Thoracic aorta (tissue), 2 donors: ENCODE measurements around the gene PPP3CA. TPM values are rescaled to one million over a fixed set of nuclear protein-coding genes. Genes with fewer than 3 reads are reported as not detected.

Experiments used
- ATAC-seq: fragments of 150-250 bp; one replicate; pipeline ENCODE4 v1.8.0; 2017; ENCODE audit warnings: low read depth; ENCODE audit not compliant: insufficient number of reproducible peaks, low FRiP score
- DNase-seq: peaks from one replicate; pipeline ENCODE4 v3.0.0-alpha.2; 2020; ENCODE audit warnings: low spot score
- H3K27ac ChIP-seq, 2 donors: fragments of 200-600 bp; sonication (generic); 1 replicate in 1 of 2; 2 replicates in 1 of 2; pipeline ENCODE4 v1.5.1; 2016; ENCODE audit warnings: mild to moderate bottlenecking in 2 of 2, moderate library complexity in 2 of 2
- H3K27me3 ChIP-seq: fragments of 200-600 bp; sonication (generic); replicated peaks from 2 replicates; pipeline ENCODE4 v1.6.0; 2016; ENCODE audit warnings: mild to moderate bottlenecking; ENCODE audit not compliant: insufficient read depth
- H3K36me3 ChIP-seq: fragments of 200-600 bp; sonication (generic); one replicate; pipeline ENCODE4 v1.5.1; 2016
- H3K4me1 ChIP-seq, 2 donors: fragments of 200-600 bp; sonication (generic); 1 replicate in 1 of 2; 2 replicates in 1 of 2; pipeline versions ENCODE4 v1.5.1 to v1.6.0; 2016; ENCODE audit warnings: low read depth in 2 of 2, mild to moderate bottlenecking in 1 of 2; ENCODE audit not compliant: control insufficient read depth in 1 of 2
- H3K4me3 ChIP-seq: fragments of 200-600 bp; sonication (generic); 2 replicates; pipeline ENCODE4 v1.5.1; 2016; ENCODE audit warnings: mild to moderate bottlenecking
- H3K9me3 ChIP-seq: fragments of 200-600 bp; sonication (generic); 2 replicates; pipeline ENCODE4 v1.5.1; 2016
- total RNA-seq, 2 donors: library from RNA; depleted of rRNA; stranded (reverse); fragments of >200 nt; gene quantifications; one replicate each; pipeline versions ENCODE4 v1.1.0 to v1.2.3, GENCODE V29; 2016
- TF ChIP-seq, protein P1 (sequence below): fragments of 200-600 bp; sonication (generic); IDR thresholded peaks from one replicate; pipeline ENCODE4 v1.5.1; 2019; ENCODE audit warnings: antibody characterized with exemption

PPP3CA gene
- total RNA-seq, 2 donors from 2014 or later, result 21.9 to 43.2 TPM

GRCh38 chr4:101171747-101172146 lies 175.6 kb downstream of the PPP3CA start:
- H3K27ac ChIP-seq, result no peak overlapping the region
- H3K9me3 ChIP-seq, result no peaks in the 10 kb centered on the region
- DNase-seq, result no peak
- no peaks in the 10 kb centered on the region for H3K36me3 ChIP-seq
- TF ChIP-seq, protein P1, sequence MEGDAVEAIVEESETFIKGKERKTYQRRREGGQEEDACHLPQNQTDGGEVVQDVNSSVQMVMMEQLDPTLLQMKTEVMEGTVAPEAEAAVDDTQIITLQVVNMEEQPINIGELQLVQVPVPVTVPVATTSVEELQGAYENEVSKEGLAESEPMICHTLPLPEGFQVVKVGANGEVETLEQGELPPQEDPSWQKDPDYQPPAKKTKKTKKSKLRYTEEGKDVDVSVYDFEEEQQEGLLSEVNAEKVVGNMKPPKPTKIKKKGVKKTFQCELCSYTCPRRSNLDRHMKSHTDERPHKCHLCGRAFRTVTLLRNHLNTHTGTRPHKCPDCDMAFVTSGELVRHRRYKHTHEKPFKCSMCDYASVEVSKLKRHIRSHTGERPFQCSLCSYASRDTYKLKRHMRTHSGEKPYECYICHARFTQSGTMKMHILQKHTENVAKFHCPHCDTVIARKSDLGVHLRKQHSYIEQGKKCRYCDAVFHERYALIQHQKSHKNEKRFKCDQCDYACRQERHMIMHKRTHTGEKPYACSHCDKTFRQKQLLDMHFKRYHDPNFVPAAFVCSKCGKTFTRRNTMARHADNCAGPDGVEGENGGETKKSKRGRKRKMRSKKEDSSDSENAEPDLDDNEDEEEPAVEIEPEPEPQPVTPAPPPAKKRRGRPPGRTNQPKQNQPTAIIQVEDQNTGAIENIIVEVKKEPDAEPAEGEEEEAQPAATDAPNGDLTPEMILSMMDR, result no peak
- no peaks in the 10 kb centered on the region for H3K27me3 ChIP-seq
- no peak overlapping the region for H3K4me3 ChIP-seq
- peaks cover 0 to 4% of the 10 kb centered on the region in 2 donors for H3K4me1 ChIP-seq
- no peak for ATAC-seq

DNA sequence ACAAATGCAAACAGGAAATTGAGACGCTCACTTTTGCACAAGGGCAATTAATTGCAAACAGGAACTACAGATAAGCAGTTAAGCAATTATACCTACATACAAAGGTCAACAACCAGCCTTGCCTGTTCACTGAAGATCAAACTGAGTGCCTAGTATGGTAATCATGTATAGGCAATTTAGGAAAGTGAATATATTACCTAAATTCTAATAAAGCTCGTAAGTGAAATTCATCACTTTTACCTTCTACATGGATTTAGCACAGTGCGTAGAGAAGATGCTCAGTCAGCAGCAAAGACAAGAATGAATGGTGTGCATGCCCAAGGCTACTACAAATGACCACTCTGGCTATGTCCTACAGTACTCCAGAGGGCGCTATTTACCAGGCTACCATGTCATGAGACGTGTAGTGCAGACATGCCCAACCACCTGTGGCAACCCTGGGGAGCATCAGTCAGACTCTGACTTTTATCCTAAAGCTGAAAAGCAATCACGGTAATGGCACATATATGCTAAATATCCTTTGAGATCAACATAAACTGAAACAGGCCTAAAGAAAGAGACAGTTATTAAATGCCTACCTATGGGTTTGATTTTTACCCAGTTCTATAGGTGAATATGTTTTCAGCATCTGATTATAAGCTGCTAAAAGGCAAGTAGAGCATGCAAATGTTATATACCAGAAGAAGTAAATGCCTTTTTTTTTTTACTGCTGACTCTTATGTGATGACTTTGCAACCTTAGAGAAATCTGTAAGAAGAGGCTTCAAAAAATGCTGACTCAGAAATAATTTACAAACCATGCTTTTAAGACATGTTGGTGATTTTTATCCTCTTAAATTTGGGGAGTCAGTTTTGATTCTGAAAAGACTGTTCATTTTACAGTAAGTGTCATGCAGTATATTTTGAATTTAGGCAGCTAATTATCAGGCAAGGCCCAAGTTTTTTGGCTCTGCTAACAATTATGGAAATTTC lies 178.0 kb downstream of the PPP3CA start:
- TF ChIP-seq, protein P1, result peak; percentile 48
- Histone ChIP-seq H3K27me3 (no peaks in the 10 kb centered on the region), H3K4me3 (no peak overlapping the region), H3K36me3 (no peaks in the 10 kb centered on the region), H3K9me3 (no peaks in the 10 kb centered on the region), H3K27ac (no peak overlapping the region), H3K4me1 (no peaks in the 10 kb centered on the region)
- no peak for DNase-seq
- ATAC-seq, result no peak

DNA sequence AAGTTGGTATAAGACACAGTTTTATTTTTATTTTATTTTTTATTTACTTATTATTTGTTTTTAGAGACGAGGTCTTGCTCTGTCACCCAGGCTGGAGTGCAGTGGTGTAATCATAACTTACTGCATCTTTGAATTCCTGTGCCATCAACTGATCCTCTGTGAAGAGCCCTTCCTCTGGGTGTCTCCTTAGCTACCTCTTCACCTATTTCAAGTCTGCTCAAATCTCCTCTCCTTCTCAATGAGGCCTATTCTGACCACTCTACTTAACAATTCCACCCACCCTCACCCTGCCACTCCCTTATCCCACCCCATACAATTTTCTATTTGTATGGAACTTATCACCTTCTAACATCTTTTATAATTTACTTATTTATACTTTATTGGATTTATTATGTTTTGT lies 183.4 kb downstream of the PPP3CA start:
- Histone ChIP-seq H3K36me3 (no peaks in the 10 kb centered on the region), H3K4me3 (no peak overlapping the region), H3K4me1 (peaks cover 4 to 6% of the 10 kb centered on the region in 2 donors), H3K9me3 (no peaks in the 10 kb centered on the region), H3K27me3 (no peaks in the 10 kb centered on the region), H3K27ac (no peak overlapping the region)
- TF ChIP-seq, protein P1, result no peak
- ATAC-seq (no peak), DNase-seq (no peak)

GRCh38 chr4:101162990-101163380 lies 184.3 kb downstream of the PPP3CA start:
- H3K9me3 ChIP-seq, result no peaks in the 10 kb centered on the region
- no peak overlapping the region for H3K27ac ChIP-seq
- no peak for ATAC-seq

More at GRCh38 chr4:101162990-101163380, 184.3 kb downstream of the PPP3CA start:
- no peak for DNase-seq
- Histone ChIP-seq H3K4me1 (peaks cover 9 to 16% of the 10 kb centered on the region in 2 donors), H3K27me3 (no peaks in the 10 kb centered on the region), H3K4me3 (no peak overlapping the region), H3K36me3 (no peaks in the 10 kb centered on the region)
- TF ChIP-seq, protein P1, result no peak
